GM19351 (cell line): ENCODE data around the gene RAB6B.

Experiments
- ATAC-seq: cut with Tn5 transposase; IDR thresholded peaks from one replicate; pipeline ENCODE4 v1.9.1; 2021; ENCODE audit warnings: mild to moderate bottlenecking, moderate library complexity; ENCODE audit not compliant: unreplicated experiment

Gene RAB6B

DNA sequence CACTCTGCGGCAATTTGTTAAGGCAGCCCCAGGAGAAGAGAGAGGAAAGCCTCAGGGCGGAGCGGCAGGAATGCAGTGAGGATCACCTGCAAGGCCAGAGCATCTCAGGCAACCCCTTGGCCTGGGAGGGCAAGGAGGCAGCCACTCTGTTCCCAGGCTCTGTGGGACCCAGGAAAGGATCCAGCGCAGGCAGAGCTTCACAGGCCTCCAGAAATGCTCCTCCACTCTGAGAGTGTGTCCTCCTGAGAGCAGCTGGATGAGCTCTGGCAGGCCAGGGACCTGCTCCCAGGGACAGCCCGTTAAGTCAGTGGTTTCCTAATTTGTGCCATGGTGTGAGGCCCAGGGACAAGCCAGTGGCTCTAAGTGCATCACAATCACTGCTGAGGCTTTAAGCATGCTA lies 35.2 kb downstream of the RAB6B start:
- ATAC-seq, result no peak

DNA sequence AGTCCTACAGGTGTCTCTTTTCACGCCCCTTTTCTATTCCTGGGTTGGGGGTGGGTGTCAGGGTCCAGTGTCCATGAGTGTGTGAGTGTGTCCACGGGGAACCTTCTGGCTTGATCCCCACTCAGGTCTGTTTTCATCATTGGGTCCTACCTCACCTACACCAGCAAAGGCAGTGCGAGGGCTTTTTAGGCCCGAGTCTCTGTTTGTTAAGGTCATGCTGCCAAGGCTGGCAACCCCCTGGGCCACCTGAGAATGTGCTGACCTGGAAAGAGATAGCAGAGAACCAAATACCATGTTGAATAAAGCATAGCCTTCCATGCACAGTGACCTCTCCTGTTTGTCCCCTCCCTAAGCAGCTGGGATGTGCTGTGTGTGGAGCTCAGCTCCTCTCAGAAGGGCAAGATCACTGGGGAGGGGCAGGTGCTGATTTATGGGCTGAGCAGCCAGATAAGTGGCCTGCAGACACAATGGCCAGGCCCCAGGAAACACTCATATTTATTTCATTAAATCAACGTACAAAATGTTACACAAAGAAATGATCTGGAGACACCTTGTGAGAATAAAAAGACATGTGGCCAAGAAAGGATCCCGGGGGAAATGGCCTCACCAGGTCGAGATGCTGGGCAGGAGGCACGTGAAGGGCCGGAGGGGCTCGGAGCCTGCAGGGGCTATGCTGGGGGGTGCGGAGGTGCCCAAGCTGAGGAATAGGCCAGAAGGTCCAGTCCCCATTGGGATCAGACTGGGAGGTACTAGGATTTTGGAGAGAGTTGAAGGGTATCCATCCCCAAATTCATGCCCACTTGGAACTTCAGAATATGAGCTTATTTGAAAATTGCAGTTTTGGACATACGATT lies 36.1 kb downstream of the RAB6B start:
- no peak for ATAC-seq

DNA sequence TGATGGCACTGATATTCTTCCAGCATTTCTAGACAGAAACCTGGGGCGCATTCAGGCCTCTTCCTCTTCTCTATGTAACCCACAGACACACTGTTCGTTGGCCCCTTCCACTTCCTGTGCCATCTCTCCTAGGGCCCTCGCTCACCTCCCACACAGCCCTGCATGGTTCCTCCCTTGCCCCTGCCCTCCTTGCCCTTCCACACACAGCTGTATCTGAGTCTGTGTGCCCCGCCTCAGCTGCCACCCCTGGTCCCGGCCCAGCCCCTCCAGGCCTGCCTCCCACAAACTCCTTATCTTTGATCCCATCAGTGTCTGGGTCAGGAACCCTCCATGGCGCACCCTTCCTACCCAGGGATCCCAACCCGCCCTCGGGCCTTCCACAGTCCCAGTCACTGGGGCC lies 37.9 kb downstream of the RAB6B start:
- ATAC-seq, result no peak

DNA sequence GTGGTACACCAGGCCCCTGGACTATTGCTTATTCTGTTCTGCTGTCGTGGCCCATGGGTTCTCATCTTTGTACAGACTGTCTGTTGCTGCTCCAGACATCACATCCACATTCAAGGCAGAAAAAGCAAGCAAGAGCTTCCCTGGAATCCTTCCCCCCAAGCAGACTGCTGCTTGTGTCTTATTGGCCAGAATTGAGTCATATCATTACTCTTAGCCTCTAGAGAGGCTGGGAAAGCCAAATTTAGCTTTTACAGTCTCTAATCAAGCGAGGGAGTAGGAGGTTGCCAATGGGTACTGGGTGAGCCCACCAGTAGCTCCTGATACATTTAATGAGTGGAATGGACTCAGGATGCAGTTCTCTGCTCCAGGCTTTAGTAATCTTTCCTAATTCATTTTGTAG lies 39.4 kb downstream of the RAB6B start:
- ATAC-seq, result no peak

DNA sequence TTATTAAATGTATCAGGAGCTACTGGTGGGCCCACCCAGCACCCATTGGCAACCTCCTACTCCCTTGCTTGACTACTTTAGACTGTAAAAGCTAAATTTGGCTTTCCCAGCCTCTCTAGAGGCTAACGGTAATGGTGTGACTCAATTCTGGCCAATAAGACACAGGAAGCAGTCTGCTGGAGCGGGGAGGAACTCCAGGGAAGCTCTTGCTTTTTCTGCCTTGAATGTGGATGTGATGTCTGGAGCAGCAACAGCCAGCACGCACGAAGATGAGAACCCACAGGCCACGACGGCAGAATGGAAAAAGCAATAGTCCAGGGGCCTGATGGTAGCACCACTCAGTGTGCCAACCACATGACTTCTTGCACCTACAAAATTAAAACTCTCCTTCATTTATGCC lies 39.9 kb downstream of the RAB6B start:
- no peak for ATAC-seq

DNA sequence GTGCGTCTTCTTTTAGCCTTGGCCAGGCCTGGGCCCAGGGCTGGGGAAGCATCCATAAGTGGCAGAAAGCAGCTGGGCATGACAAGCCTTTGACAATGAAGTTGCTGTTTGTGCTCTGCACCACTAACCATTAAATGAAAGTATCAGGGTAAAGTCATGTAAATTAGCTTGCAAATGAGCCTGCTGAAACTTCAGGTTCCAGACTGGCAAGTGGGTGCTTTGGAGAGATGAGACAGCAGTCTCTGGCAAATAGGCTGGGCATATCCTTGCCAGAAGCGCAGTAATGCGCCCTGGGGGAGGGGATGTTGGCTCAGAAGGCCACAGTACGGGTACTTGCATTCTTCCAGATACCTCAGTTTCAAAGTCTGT lies 40.7 kb downstream of the RAB6B start:
- ATAC-seq, result no peak

- no peak for ATAC-seq
Observed at GRCh38 chr3:133854264-133855001, 41.2 kb downstream of the RAB6B start.

- no peak for ATAC-seq
Observed at GRCh38 chr3:133853925-133854227, 41.8 kb downstream of the RAB6B start.

DNA sequence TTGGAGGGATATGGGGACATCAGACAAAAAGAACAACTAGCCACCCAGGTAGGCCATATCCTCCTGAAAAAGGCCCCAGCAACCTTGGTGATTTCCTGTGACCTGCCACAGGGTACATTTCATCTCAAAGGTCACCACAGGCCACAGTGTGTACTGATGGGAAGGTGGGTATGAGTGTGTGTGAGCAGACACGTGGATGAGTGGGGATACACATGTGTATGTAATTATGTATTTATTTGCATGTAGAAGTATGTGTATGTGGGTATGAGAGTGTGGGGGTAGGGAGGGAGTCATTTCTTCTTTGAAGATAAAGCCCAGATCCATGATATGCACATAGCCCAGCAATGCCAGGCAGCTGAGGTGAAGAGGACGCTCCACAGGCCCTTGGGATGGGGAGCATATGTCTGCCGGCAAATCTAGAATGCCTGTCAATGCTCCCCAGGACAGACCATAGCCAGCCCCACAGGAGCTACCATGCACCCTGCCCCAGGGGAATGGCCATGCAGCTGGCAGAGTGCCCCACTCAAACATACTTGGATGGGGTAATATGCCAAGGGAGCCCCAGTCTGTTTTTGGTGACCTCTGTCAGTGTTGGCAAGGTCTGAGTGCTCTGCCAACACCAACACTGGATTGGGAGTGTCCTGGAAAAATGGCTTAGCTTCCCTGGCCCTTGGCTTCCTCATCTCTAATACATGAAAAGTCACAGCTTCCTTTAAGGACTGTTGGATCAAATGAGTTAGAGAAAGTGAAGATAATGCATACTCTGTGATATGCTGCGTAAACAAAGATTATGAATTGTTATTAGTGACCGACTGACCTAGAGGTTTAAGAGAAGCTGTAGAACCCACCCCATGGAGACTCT lies 42.4 kb downstream of the RAB6B start:
- no peak for ATAC-seq

GRCh38 chr3:133851931-133852330 lies 43.8 kb downstream of the RAB6B start:
- ATAC-seq, result no peak

DNA sequence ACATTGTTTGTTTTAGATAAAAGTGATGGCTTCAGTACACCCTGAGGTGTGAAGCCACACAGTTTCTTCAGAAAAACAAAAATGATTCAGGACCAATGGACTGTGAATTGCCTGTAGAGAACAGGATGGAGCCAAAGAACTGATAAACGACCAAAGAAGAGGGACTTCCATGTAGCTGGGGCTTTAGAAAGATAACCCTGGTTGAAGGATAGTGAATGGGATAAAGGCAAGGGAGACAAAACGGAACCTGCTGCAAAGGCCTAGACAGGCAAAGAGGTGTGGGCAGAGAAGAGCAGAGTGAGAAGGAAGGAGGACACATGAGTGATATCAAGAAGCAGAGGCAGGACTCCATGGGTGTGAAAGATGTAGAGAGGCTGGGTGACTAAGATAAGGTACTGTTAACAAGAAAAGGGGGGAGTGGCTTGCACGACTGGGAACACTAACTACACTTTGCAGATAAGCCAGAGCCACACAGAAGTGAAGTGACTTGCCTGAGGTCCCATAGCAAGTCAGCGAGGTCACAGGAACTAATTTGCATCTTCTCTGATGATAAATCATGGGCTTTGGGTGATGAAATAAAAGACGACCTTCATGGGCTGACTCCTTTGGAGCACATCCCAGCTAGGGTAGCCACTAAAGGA lies 44.3 kb downstream of the RAB6B start:
- ATAC-seq, result peak; percentile 59

- no peak for ATAC-seq
Observed at GRCh38 chr3:133850034-133850433, 45.6 kb downstream of the RAB6B start.

GRCh38 chr3:133849346-133849745 lies 46.3 kb downstream of the RAB6B start:
- no peak for ATAC-seq

- no peak for ATAC-seq
Observed at GRCh38 chr3:133845127-133845526, 50.6 kb downstream of the RAB6B start.

- ATAC-seq, result no peak
Observed at GRCh38 chr3:133843634-133844033, 52.0 kb downstream of the RAB6B start.

GRCh38 chr3:133842158-133842557 lies 53.5 kb downstream of the RAB6B start:
- ATAC-seq, result no peak

GRCh38 chr3:133841196-133841595 lies 54.5 kb downstream of the RAB6B start:
- ATAC-seq, result no peak

- no peak for ATAC-seq
Observed at GRCh38 chr3:133840767-133841166, 54.9 kb downstream of the RAB6B start.

- ATAC-seq, result no peak
Observed at GRCh38 chr3:133840055-133840737, 55.5 kb downstream of the RAB6B start.
